K562 (cell line): ENCODE measurements around the gene DNAJB1. TPM values are rescaled to one million over a fixed set of nuclear protein-coding genes. Genes with fewer than 3 reads are reported as not detected.

ENCODE experiments used
- BCOR ChIP-seq: fragments of 450-650 bp; IDR thresholded peaks from 2 replicates; pipeline ENCODE4 v1.6.1; 2016
- DIDO1 ChIP-seq: fragments of 450-650 bp; IDR thresholded peaks from 2 replicates; pipeline ENCODE4 v1.6.1; 2016; ENCODE audit warnings: low read depth, missing biosample characterization, missing genetic modification characterization
- E4F1 ChIP-seq: fragments of 250-450 bp; sonication (Bioruptor Pico); IDR thresholded peaks from 2 replicates; pipeline ENCODE4 v1.5.0; 2021; ENCODE audit warnings: mild to moderate bottlenecking, borderline replicate concordance
- ELF4 ChIP-seq: fragments of 450-650 bp; formaldehyde crosslinking; IDR thresholded peaks from 2 replicates; pipeline ENCODE4 v1.4.0; 2022; ENCODE audit warnings: missing genetic modification characterization
- KDM1A ChIP-seq, 2 experiments: fragments of 450-650 bp; IDR thresholded peaks; 2 replicates each; pipeline ENCODE4 v1.6.1; 2016; ENCODE audit warnings: mild to moderate bottlenecking in 2 of 2
- NCOA4 ChIP-seq: fragments of 450-650 bp; IDR thresholded peaks from 2 replicates; pipeline ENCODE4 v1.6.1; 2018; ENCODE audit warnings: mild to moderate bottlenecking; ENCODE audit not compliant: partially characterized antibody
- OTX1 ChIP-seq: fragments of 450-650 bp; formaldehyde crosslinking; IDR thresholded peaks from 2 replicates; pipeline ENCODE4 v1.4.0; 2022; ENCODE audit warnings: mild to moderate bottlenecking
- POLR2H ChIP-seq: IDR thresholded peaks from 2 replicates; pipeline ENCODE4 v1.6.1; 2016; ENCODE audit warnings: missing genetic modification characterization, low read depth, mild to moderate bottlenecking, control low read depth, missing compliant biosample characterization, moderate library complexity
- POLR3G ChIP-seq: IDR thresholded peaks from 2 replicates; pipeline ENCODE4 v1.6.1; 2011; ENCODE audit not compliant: insufficient read length, insufficient replicate concordance; ENCODE audit errors: extremely low read depth
- PREB ChIP-seq: sonication (generic); formaldehyde crosslinking; IDR thresholded peaks from 2 replicates; pipeline ENCODE4 v1.8.1; 2023; ENCODE audit warnings: mild to moderate bottlenecking, missing genetic modification reagents
- SIRT6 ChIP-seq: IDR thresholded peaks from one replicate; pipeline ENCODE4 v1.6.1; 2012; ENCODE audit warnings: low read depth, mild to moderate bottlenecking, control low read depth, inconsistent platforms, low read length, moderate library complexity
- TCF15 ChIP-seq: fragments of 250-450 bp; sonication (Bioruptor Pico); IDR thresholded peaks from 2 replicates; pipeline ENCODE4 v1.8.0; 2022; ENCODE audit warnings: moderate library complexity, mild to moderate bottlenecking, inconsistent platforms
- THAP12 ChIP-seq: fragments of 250-450 bp; sonication (Bioruptor Pico); IDR thresholded peaks from 2 replicates; pipeline ENCODE4 v1.9.0; 2021; ENCODE audit warnings: mild to moderate bottlenecking, inconsistent platforms
- ZNF212 ChIP-seq: fragments of 450-650 bp; formaldehyde crosslinking; IDR thresholded peaks from 2 replicates; pipeline ENCODE4 v1.4.0; 2020; ENCODE audit warnings: mild to moderate bottlenecking
- polyA plus RNA-seq, 8 experiments: library from polyadenylated mRNA; depleted of rRNA in 4 of 8; stranded (reverse) in 5 of 8; unstranded in 3 of 8; fragments of >200 nt; fragmentation: Nextera tagmentation in 2 of 8; fragmentation: Illumina TruSeq in 1 of 8; extraction: Ambion mirVana in 2 of 8; extraction: Trizol in 1 of 8; gene quantifications; 2 replicates each; pipeline versions ENCODE4 v1.2.1 to v1.2.3, GENCODE V29; 2011 to 2014; ENCODE audit warnings: inconsistent platforms in 1 of 8, missing spikeins in 1 of 8
- total RNA-seq, 7 experiments: library from RNA; depleted of rRNA in 6 of 7; stranded (reverse); fragments of >200 nt in 6 of 7; fragmentation: Illumina TruSeq in 2 of 7; extraction: Trizol in 2 of 7; gene quantifications; 2 replicates each; pipeline versions ENCODE4 v1.2.1 to v1.2.3, GENCODE V29; 2011 to 2021; ENCODE audit warnings: low replicate concordance in 1 of 7

Gene DNAJB1
- total and polyA plus RNA-seq, 9 of the 15 experiments (the other 6 are each of a cell fraction or from before 2014, with no cell fraction given), result 13.2 to 113 (median 62.1) TPM

GRCh38 chr19:14492756-14493337, 25.4 kb downstream of the DNAJB1 start (continued):
- TF ChIP-seq E4F1 (CRISPR knock-in tag), result no peak
- TF ChIP-seq ELF4 (CRISPR knock-in tag), result no peak
- TF ChIP-seq PREB (CRISPR knock-in tag), result no peak
- TF ChIP-seq NCOA4, result no peak
- TF ChIP-seq POLR2H, result no peak
- TF ChIP-seq BCOR, result peak; percentile 83
- TF ChIP-seq ZNF212 (CRISPR knock-in tag), result no peak
- TF ChIP-seq OTX1 (CRISPR knock-in tag), result no peak
- no peak for TF ChIP-seq TCF15 (CRISPR knock-in tag)
- no peak for TF ChIP-seq POLR3G
- no peak for TF ChIP-seq THAP12 (CRISPR knock-in tag)
- no peak for TF ChIP-seq DIDO1 (tag)
- no peak for TF ChIP-seq SIRT6
- TF ChIP-seq KDM1A (IDR thresholded peaks at IDR 0.05), result peak; percentile 46 to 60; a peak in 2 of 4 replicates
